Subcutaneous abdominal adipose tissue (tissue), 5 donors: ENCODE results near the gene MRPL52.

Experiments
- H3K27ac ChIP-seq: one replicate; pipeline ENCODE4 v1.7.0; 2013; ENCODE audit warnings: low read depth, mild to moderate bottlenecking, inconsistent platforms, low read length, moderate library complexity
- H3K27me3 ChIP-seq, 5 donors: one replicate each; pipeline ENCODE4 v1.7.0; 2013; ENCODE audit warnings: low read length in 5 of 5, inconsistent platforms in 1 of 5; ENCODE audit not compliant: control insufficient read depth in 5 of 5, insufficient read depth in 4 of 5
- H3K36me3 ChIP-seq, 5 donors: one replicate each; pipeline ENCODE4 v1.7.0; 2013; ENCODE audit warnings: low read length in 5 of 5; ENCODE audit not compliant: control insufficient read depth in 5 of 5, insufficient read depth in 5 of 5
- H3K4me1 ChIP-seq, 5 donors: one replicate each; pipeline ENCODE4 v1.7.0; 2013; ENCODE audit warnings: low read length in 5 of 5, mild to moderate bottlenecking in 3 of 5, moderate library complexity in 1 of 5; ENCODE audit not compliant: control insufficient read depth in 5 of 5, insufficient read depth in 5 of 5
- H3K4me3 ChIP-seq, 5 donors: one replicate each; pipeline ENCODE4 v1.7.0; 2013; ENCODE audit warnings: low read length in 5 of 5, low read depth in 1 of 5
- H3K9ac ChIP-seq, 5 donors: one replicate each; pipeline ENCODE4 v1.7.0; 2013; ENCODE audit warnings: low read length in 5 of 5, mild to moderate bottlenecking in 4 of 5, moderate library complexity in 3 of 5
- H3K9me3 ChIP-seq, 5 donors: one replicate each; pipeline ENCODE4 v1.7.0; 2013; ENCODE audit warnings: low read length in 5 of 5; ENCODE audit not compliant: control insufficient read depth in 5 of 5
- donor health status: healthy.
- donor health status: healthy.
- donor health status: healthy.
- donor health status: healthy.
- donor health status: healthy.

Gene MRPL52

GRCh38 chr14:22808388-22809209 lies 21.1 kb upstream of the MRPL52 start:
- Histone ChIP-seq H3K4me1 (peaks cover 0 to 4% (median 2%) of the 10 kb centered on the region in 5 donors), H3K9me3 (no peaks in the 10 kb centered on the region), H3K27me3 (no peaks in the 10 kb centered on the region), H3K36me3 (peaks cover 0 to 7% (median 0%) of the 10 kb centered on the region in 5 donors), H3K27ac (no peak overlapping the region), H3K9ac (no peak overlapping the region), H3K4me3 (no peak overlapping the region)

- Histone ChIP-seq H3K27ac (no peak overlapping the region), H3K9ac (no peak overlapping the region), H3K27me3 (peaks cover 0 to 2% (median 0%) of the 10 kb centered on the region in 5 donors), H3K4me3 (no peak overlapping the region), H3K9me3 (no peaks in the 10 kb centered on the region), H3K36me3 (peaks cover 0 to 7% (median 0%) of the 10 kb centered on the region in 5 donors), H3K4me1 (peaks cover 0 to 8% (median 2%) of the 10 kb centered on the region in 5 donors)
Observed at GRCh38 chr14:22811722-22812121, 18.0 kb upstream of the MRPL52 start.

- Histone ChIP-seq H3K36me3 (peaks cover 0 to 7% (median 0%) of the 10 kb centered on the region in 5 donors), H3K4me1 (peaks cover 0 to 8% (median 2%) of the 10 kb centered on the region in 5 donors), H3K9ac (peak overlapping the region in 1 of 5 donors; percentile 8), H3K4me3 (no peak overlapping the region), H3K9me3 (no peaks in the 10 kb centered on the region), H3K27me3 (peaks cover 0 to 2% (median 0%) of the 10 kb centered on the region in 5 donors), H3K27ac (no peak overlapping the region)
Observed at GRCh38 chr14:22812744-22813143, 16.9 kb upstream of the MRPL52 start.

GRCh38 chr14:22813145-22813544 lies 16.5 kb upstream of the MRPL52 start:
- Histone ChIP-seq H3K27me3 (peaks cover 0 to 2% (median 0%) of the 10 kb centered on the region in 5 donors), H3K9me3 (no peaks in the 10 kb centered on the region), H3K4me3 (no peak overlapping the region), H3K4me1 (peaks cover 0 to 10% (median 6%) of the 10 kb centered on the region in 5 donors), H3K9ac (peak overlapping the region in 1 of 5 donors; percentile 8), H3K27ac (no peak overlapping the region), H3K36me3 (peaks cover 0 to 7% (median 0%) of the 10 kb centered on the region in 5 donors)

GRCh38 chr14:22814373-22814772 lies 15.3 kb upstream of the MRPL52 start:
- Histone ChIP-seq H3K4me3 (peak overlapping the region in 3 of 5 donors; percentile 11 to 34 (median 17)), H3K4me1 (peaks cover 2 to 19% (median 10%) of the 10 kb centered on the region in 5 donors), H3K27me3 (peaks cover 0 to 3% (median under 1%) of the 10 kb centered on the region in 5 donors), H3K9ac (no peak overlapping the region), H3K27ac (peak overlapping the region; percentile 11), H3K36me3 (peaks cover 0 to 7% (median 0%) of the 10 kb centered on the region in 5 donors), H3K9me3 (no peaks in the 10 kb centered on the region)

- Histone ChIP-seq H3K9me3 (no peaks in the 10 kb centered on the region), H3K27me3 (peaks cover 0 to 7% (median 2%) of the 10 kb centered on the region in 5 donors), H3K4me3 (peak within 1 kb of the TSS in 4 of 5 donors; percentile 11 to 34 (median 14)), H3K4me1 (peaks cover 5 to 26% (median 18%) of the 10 kb centered on the region in 5 donors), H3K9ac (peak within 1 kb of the TSS in 1 of 5 donors; percentile 14), H3K27ac (peak within 1 kb of the TSS; percentile 11), H3K36me3 (peaks cover 0 to 7% (median 0%) of the 10 kb centered on the region in 5 donors)
Observed at GRCh38 chr14:22814941-22815713, 14.6 kb upstream of the MRPL52 start, which contains the start of gene SLC7A7. Gene SLC7A7 (minus strand): TSS chr14:22815435. CDS start chr14:22813398, 2,037 bp downstream.

- Histone ChIP-seq H3K9ac (peak overlapping the region in 4 of 5 donors; percentile 42 to 73 (median 58)), H3K27me3 (peaks cover 0 to 11% (median 2%) of the 10 kb centered on the region in 5 donors), H3K4me3 (peak overlapping the region; percentile 47 to 74 (median 67)), H3K36me3 (no peaks in the 10 kb centered on the region), H3K4me1 (peaks cover 5 to 39% (median 30%) of the 10 kb centered on the region in 5 donors), H3K27ac (peak overlapping the region; percentile 37), H3K9me3 (no peaks in the 10 kb centered on the region)
Observed at GRCh38 chr14:22819151-22819988, 10.3 kb upstream of the MRPL52 start.

GRCh38 chr14:22820731-22821130 lies 9.0 kb upstream of the MRPL52 start:
- Histone ChIP-seq H3K9ac (no peak overlapping the region), H3K27ac (no peak overlapping the region), H3K9me3 (no peaks in the 10 kb centered on the region), H3K36me3 (no peaks in the 10 kb centered on the region), H3K4me1 (peaks cover 5 to 40% (median 25%) of the 10 kb centered on the region in 5 donors), H3K4me3 (no peak overlapping the region), H3K27me3 (peaks cover 0 to 13% (median 0%) of the 10 kb centered on the region in 5 donors)
